NCI-H2107 treated with DMSO at 0.1 percent for 48 hours (cell line): Measurements from ENCODE around the gene CLRN3.

Source experiments
- DNase-seq: peaks from one replicate; lab custom pipeline; 2025; ENCODE audit not compliant: unreplicated experiment; lab: John Stamatoyannopoulos, UW

The CLRN3 gene

GRCh38 chr10:127849921-127850320 lies 42.8 kb downstream of the CLRN3 start:
- DNase-seq = no peak

- DNase-seq = no peak
Measured at GRCh38 chr10:127849224-127849623, 43.5 kb downstream of the CLRN3 start.

GRCh38 chr10:127848226-127848625 lies 44.5 kb downstream of the CLRN3 start:
- DNase-seq = no peak

GRCh38 chr10:127845756-127846155 lies 47.0 kb downstream of the CLRN3 start:
- no peak for DNase-seq

GRCh38 chr10:127840884-127841283 lies 51.9 kb downstream of the CLRN3 start:
- no peak for DNase-seq

- DNase-seq = no peak
Measured at GRCh38 chr10:127836966-127837365, 55.8 kb downstream of the CLRN3 start.

GRCh38 chr10:127836176-127836575 lies 56.6 kb downstream of the CLRN3 start:
- DNase-seq = no peak

- DNase-seq = no peak
Measured at GRCh38 chr10:127834791-127835190, 58.0 kb downstream of the CLRN3 start.

- no peak for DNase-seq
Measured at GRCh38 chr10:127834221-127834620, 58.5 kb downstream of the CLRN3 start.

GRCh38 chr10:127833804-127834203 lies 58.9 kb downstream of the CLRN3 start:
- DNase-seq = no peak

- no peak for DNase-seq
Measured at GRCh38 chr10:127832501-127832900, 60.2 kb downstream of the CLRN3 start.

GRCh38 chr10:127830414-127830813 lies 62.3 kb downstream of the CLRN3 start:
- DNase-seq = no peak
